ENCODE results near the gene RAD51B.

RAD51B gene

GRCh38 chr14:68735856-68736255 is 916.3 kb downstream of the RAD51B start:
- DNase-seq (ENCODE audit: low spot score) = no peak
- no peaks in the 10 kb centered on the region for H3K27me3 ChIP-seq (ENCODE audit: insufficient read depth, poor library complexity, severe bottlenecking)
- no peak overlapping the region for H3K4me3 ChIP-seq (ENCODE audit: severe bottlenecking)
- no peaks in the 10 kb centered on the region for H3K9me3 ChIP-seq (ENCODE audit: severe bottlenecking)
- H3K36me3 ChIP-seq (ENCODE audit: low read depth) = no peaks in the 10 kb centered on the region
- no peak overlapping the region for H3K27ac ChIP-seq (ENCODE audit: poor library complexity, severe bottlenecking)
- no peak for TF ChIP-seq CTCF (IDR thresholded peaks at IDR 0.05; ENCODE audit: poor library complexity, severe bottlenecking)
- no peak for ATAC-seq (ENCODE audit: low read depth)
- H3K4me1 ChIP-seq (ENCODE audit: insufficient read depth, poor library complexity, severe bottlenecking) = peaks cover 3% of the 10 kb centered on the region

DNA sequence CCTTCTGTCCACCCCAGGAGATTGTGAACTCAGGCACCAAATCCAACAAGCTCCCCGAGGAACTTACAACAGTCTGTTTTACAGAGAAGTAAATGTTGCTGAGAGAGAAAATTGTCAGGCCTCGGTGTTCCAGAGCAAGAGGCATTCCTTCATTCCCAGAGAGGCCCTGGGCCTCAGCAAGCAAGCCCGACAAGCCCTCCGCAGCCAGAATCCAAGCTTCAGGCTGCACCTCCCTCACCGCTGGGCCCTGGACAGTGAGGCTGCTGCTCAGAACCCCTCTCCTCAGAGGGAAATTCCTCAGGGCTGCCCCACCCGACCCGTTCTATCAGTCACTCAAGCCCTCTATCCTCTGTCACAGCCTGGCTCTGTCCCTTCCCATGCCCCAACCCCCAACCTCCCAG is 916.9 kb downstream of the RAD51B start:
- ATAC-seq (ENCODE audit: low read depth) = peak; percentile 46; the same call in 2 of the 3 replicates
- no peak for TF ChIP-seq CTCF (IDR thresholded peaks at IDR 0.05; ENCODE audit: poor library complexity, severe bottlenecking)
- peaks cover 3% of the 10 kb centered on the region for H3K4me1 ChIP-seq (ENCODE audit: insufficient read depth, poor library complexity, severe bottlenecking)

GRCh38 chr14:68737086-68737485 is 917.5 kb downstream of the RAD51B start:
- TF ChIP-seq CTCF (IDR thresholded peaks at IDR 0.05; ENCODE audit: poor library complexity, severe bottlenecking) = no peak
- Histone ChIP-seq H3K9me3 (ENCODE audit: severe bottlenecking) (no peaks in the 10 kb centered on the region), H3K4me3 (ENCODE audit: severe bottlenecking) (no peak overlapping the region), H3K4me1 (ENCODE audit: insufficient read depth, poor library complexity, severe bottlenecking) (peaks cover 3% of the 10 kb centered on the region), H3K27ac (ENCODE audit: poor library complexity, severe bottlenecking) (no peak overlapping the region), H3K36me3 (ENCODE audit: low read depth) (no peaks in the 10 kb centered on the region), H3K27me3 (ENCODE audit: insufficient read depth, poor library complexity, severe bottlenecking) (no peaks in the 10 kb centered on the region)
- DNase-seq (ENCODE audit: low spot score) = no peak
- ATAC-seq (ENCODE audit: low read depth) = no peak

More for the DNA sequence above, 916.9 kb downstream of the RAD51B start:
- Histone ChIP-seq H3K9me3 (ENCODE audit: severe bottlenecking) (no peaks in the 10 kb centered on the region), H3K27ac (ENCODE audit: poor library complexity, severe bottlenecking) (no peak overlapping the region), H3K27me3 (ENCODE audit: insufficient read depth, poor library complexity, severe bottlenecking) (no peaks in the 10 kb centered on the region), H3K4me3 (ENCODE audit: severe bottlenecking) (no peak overlapping the region), H3K36me3 (ENCODE audit: low read depth) (no peaks in the 10 kb centered on the region)
- no peak for DNase-seq (ENCODE audit: low spot score)

GRCh38 chr14:68738559-68738958 is 919.0 kb downstream of the RAD51B start:
- ATAC-seq (ENCODE audit: low read depth) = no peak
- no peak overlapping the region for H3K4me3 ChIP-seq (ENCODE audit: severe bottlenecking)
- H3K36me3 ChIP-seq (ENCODE audit: low read depth) = no peaks in the 10 kb centered on the region
- DNase-seq (ENCODE audit: low spot score) = no peak
- no peak for TF ChIP-seq CTCF (IDR thresholded peaks at IDR 0.05; ENCODE audit: poor library complexity, severe bottlenecking)
- no peaks in the 10 kb centered on the region for H3K27me3 ChIP-seq (ENCODE audit: insufficient read depth, poor library complexity, severe bottlenecking)
- H3K9me3 ChIP-seq (ENCODE audit: severe bottlenecking) = no peaks in the 10 kb centered on the region
- no peak overlapping the region for H3K27ac ChIP-seq (ENCODE audit: poor library complexity, severe bottlenecking)
- peaks cover 3% of the 10 kb centered on the region for H3K4me1 ChIP-seq (ENCODE audit: insufficient read depth, poor library complexity, severe bottlenecking)

DNA sequence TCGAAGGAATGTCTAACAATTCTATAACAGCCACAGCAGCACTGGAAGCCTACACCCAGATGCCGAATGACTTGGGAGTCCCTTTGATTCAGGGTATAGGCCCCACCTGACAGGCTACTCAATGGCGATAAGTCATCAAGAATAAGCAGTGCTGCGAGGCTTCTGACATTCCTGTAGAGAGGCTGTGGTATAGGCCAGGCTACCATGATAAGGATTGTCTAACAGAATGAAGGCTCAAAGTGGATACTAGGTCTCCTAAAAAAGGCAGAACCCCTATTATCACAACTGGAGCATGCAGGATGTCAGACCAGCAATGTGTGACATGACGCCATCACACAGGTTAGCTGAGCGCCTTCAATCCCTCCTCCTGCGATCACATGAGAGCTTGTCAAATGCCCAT is 920.1 kb downstream of the RAD51B start:
- Histone ChIP-seq H3K4me3 (ENCODE audit: severe bottlenecking) (no peak overlapping the region), H3K27me3 (ENCODE audit: insufficient read depth, poor library complexity, severe bottlenecking) (no peaks in the 10 kb centered on the region), H3K4me1 (ENCODE audit: insufficient read depth, poor library complexity, severe bottlenecking) (no peaks in the 10 kb centered on the region), H3K36me3 (ENCODE audit: low read depth) (no peaks in the 10 kb centered on the region), H3K27ac (ENCODE audit: poor library complexity, severe bottlenecking) (no peak overlapping the region), H3K9me3 (ENCODE audit: severe bottlenecking) (no peaks in the 10 kb centered on the region)
- TF ChIP-seq CTCF (IDR thresholded peaks at IDR 0.05; ENCODE audit: poor library complexity, severe bottlenecking) = no peak
- ATAC-seq (ENCODE audit: low read depth) (no peak), DNase-seq (ENCODE audit: low spot score) (no peak)

Data from RWPE2 (cell line).